GM12891 (cell line): ENCODE data around the gene SLC9B1.

Source experiments
- POLR2A ChIP-seq: IDR thresholded peaks from 2 replicates; pipeline ENCODE4 v1.6.1; 2011; ENCODE audit warnings: low read depth, low read length, control low read depth
- POLR2AphosphoS5 ChIP-seq: IDR thresholded peaks from 2 replicates; pipeline ENCODE4 v1.6.1; 2011; ENCODE audit warnings: low read depth, low read length, control low read depth
- TAF1 ChIP-seq: IDR thresholded peaks from 2 replicates; pipeline ENCODE4 v1.6.1; 2011; ENCODE audit warnings: low read depth, low read length, control low read depth

DNA sequence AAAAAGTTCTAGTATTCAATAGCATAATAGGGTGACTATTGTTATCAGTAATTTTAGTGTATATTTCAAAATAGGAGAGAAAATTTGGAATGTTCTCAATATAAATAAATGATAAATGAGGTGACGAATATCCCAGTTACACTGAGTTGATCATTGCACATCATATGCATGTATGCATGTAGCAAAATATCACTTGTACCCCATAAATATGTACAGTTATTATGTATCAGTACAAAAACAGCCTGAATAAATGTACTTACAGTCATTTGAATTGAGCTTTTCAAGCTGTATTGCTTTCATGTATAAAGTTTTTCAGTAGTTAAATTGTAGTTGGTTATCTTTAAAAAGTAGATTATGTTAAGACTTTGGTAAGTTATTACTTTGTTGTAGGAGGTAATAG, 138.2 kb downstream of the SLC9B1 start:
- TF ChIP-seq POLR2A (no peak), POLR2AphosphoS5 (no peak), TAF1 (no peak)
